H1 (cell line): Measurements from ENCODE around the gene CRNKL1. TPM values are rescaled to one million over a fixed set of nuclear protein-coding genes. Genes with fewer than 3 reads are reported as not detected.

ENCODE experiments used
- CTCF ChIA-PET: fragments of 300-600 bp; sonication (Branson Sonifier 250); formaldehyde crosslinking; loops from one replicate; lab custom pipeline; 2021; ENCODE audit not compliant: partially characterized antibody; lab: Charles Lee
- POLR2A ChIA-PET: fragments of 300-600 bp; sonication (Branson Sonifier 250); formaldehyde crosslinking; loops from one replicate; lab custom pipeline; 2021; ENCODE audit warnings: inconsistent platforms; ENCODE audit not compliant: partially characterized antibody; lab: Charles Lee
- DNase-seq, 2 experiments: peaks; one replicate each; pipeline versions ENCODE4 v3.0.0 to v3.0.0-alpha.2; 2010 to 2022; ENCODE audit warnings: low spot score in 2 of 2, low read depth in 1 of 2, mixed read lengths in 1 of 2
- FAIRE-seq: peaks from 2 replicates; lab custom pipeline; 2011; peaks lifted over from hg19 to GRCh38; lab: Jason Lieb, UNC
- H2AFZ ChIP-seq: 2 replicates; pipeline ENCODE4 v1.8.1; 2012; ENCODE audit warnings: low read length, inconsistent platforms
- H2AK5ac ChIP-seq: 2 replicates; pipeline ENCODE4 v1.6.1; 2013; ENCODE audit warnings: low read depth, low read length
- H2BK120ac ChIP-seq: replicated peaks from 2 replicates; pipeline ENCODE3; 2013; ENCODE audit warnings: low read depth, low read length, inconsistent platforms
- H2BK12ac ChIP-seq: 2 replicates; pipeline ENCODE4 v1.6.1; 2013; ENCODE audit warnings: low read depth, low read length
- H2BK15ac ChIP-seq: 2 replicates; pipeline ENCODE4 v1.6.1; 2013; ENCODE audit warnings: low read length
- H2BK20ac ChIP-seq: 2 replicates; pipeline ENCODE4 v1.6.1; 2013; ENCODE audit warnings: low read length
- H2BK5ac ChIP-seq: 2 replicates; pipeline ENCODE4 v1.6.1; 2013; ENCODE audit warnings: low read depth, low read length
- H3K14ac ChIP-seq: 2 replicates; pipeline ENCODE4 v1.6.1; 2013; ENCODE audit warnings: inconsistent platforms; ENCODE audit not compliant: insufficient read length
- H3K18ac ChIP-seq: 2 replicates; pipeline ENCODE4 v1.6.1; 2013; ENCODE audit warnings: low read length; ENCODE audit errors: extremely low read depth
- H3K23ac ChIP-seq: 2 replicates; pipeline ENCODE4 v1.6.1; 2013; ENCODE audit warnings: inconsistent platforms; ENCODE audit not compliant: insufficient read length
- H3K23me2 ChIP-seq: 2 replicates; pipeline ENCODE4 v1.6.1; 2013; ENCODE audit warnings: low read depth, low read length
- H3K27ac ChIP-seq: 2 replicates; pipeline ENCODE4 v1.6.1; 2011; ENCODE audit warnings: low read depth, low read length, inconsistent platforms
- H3K27me3 ChIP-seq, 4 experiments: replicated peaks in 1 of 4; 1 replicate in 1 of 4; 2 replicates in 3 of 4; pipeline versions ENCODE4 v1.6.1 to v1.8.1; 2011 to 2013; ENCODE audit warnings: low read length in 3 of 4, mild to moderate bottlenecking in 3 of 4, inconsistent platforms in 2 of 4, mixed read lengths in 2 of 4, moderate library complexity in 1 of 4; ENCODE audit not compliant: control insufficient read depth in 3 of 4, insufficient read depth in 3 of 4; ENCODE audit errors: extremely low read depth in 1 of 4
- H3K36me3 ChIP-seq, 4 experiments: 2 replicates each; pipeline versions ENCODE4 v1.6.1 to v1.8.1; 2011 to 2013; ENCODE audit warnings: mild to moderate bottlenecking in 4 of 4, low read length in 3 of 4, moderate library complexity in 2 of 4, control low read depth in 1 of 4, inconsistent platforms in 1 of 4; ENCODE audit not compliant: insufficient read depth in 4 of 4, control insufficient read depth in 2 of 4
- H3K4ac ChIP-seq: replicated peaks from 2 replicates; pipeline ENCODE3; 2013; ENCODE audit warnings: low read length, low read depth, mixed read lengths, inconsistent platforms; ENCODE audit not compliant: insufficient read length
- H3K4me1 ChIP-seq, 4 experiments: replicated peaks in 1 of 4; 1 replicate in 1 of 4; 2 replicates in 3 of 4; pipeline versions ENCODE4 v1.6.1 to v1.8.1; 2011 to 2013; ENCODE audit warnings: low read length in 3 of 4, inconsistent platforms in 2 of 4, mixed read lengths in 1 of 4; ENCODE audit not compliant: insufficient read depth in 4 of 4, control insufficient read depth in 3 of 4
- H3K4me2 ChIP-seq, 2 experiments: 2 replicates each; pipeline versions ENCODE4 v1.6.1 to v1.8.1; 2011 to 2013; ENCODE audit warnings: low read depth in 2 of 2, low read length in 2 of 2, control low read depth in 1 of 2, inconsistent platforms in 1 of 2, mild to moderate bottlenecking in 1 of 2; ENCODE audit not compliant: insufficient read depth in 1 of 2
- H3K4me3 ChIP-seq, 4 experiments: fragments of 200-600, 300-600 bp in 1 of 4; sonication (generic), shearing (Covaris generic), sonication (Bioruptor Twin) in 1 of 4; 2 replicates each; pipeline versions ENCODE4 v1.5.1 to v1.8.1; 2011 to 2016; ENCODE audit warnings: low read length in 4 of 4, low read depth in 3 of 4, control low read depth in 2 of 4, inconsistent platforms in 2 of 4, mild to moderate bottlenecking in 2 of 4, mixed read lengths in 1 of 4, moderate library complexity in 1 of 4; ENCODE audit not compliant: insufficient read depth in 2 of 4; ENCODE audit errors: extremely low read depth in 1 of 4
- H3K56ac ChIP-seq: replicated peaks from 2 replicates; pipeline ENCODE3; 2013; ENCODE audit warnings: low read depth, mild to moderate bottlenecking, mixed read lengths, low read length, inconsistent platforms; ENCODE audit not compliant: insufficient read length
- H3K79me1 ChIP-seq: 2 replicates; pipeline ENCODE4 v1.6.1; 2013; ENCODE audit warnings: low read depth, low read length, control low read depth
- H3K79me2 ChIP-seq, 2 experiments: 2 replicates each; pipeline versions ENCODE4 v1.6.1 to v1.8.1; 2012 to 2013; ENCODE audit warnings: low read length in 2 of 2, mild to moderate bottlenecking in 2 of 2, inconsistent platforms in 1 of 2; ENCODE audit not compliant: insufficient read depth in 2 of 2, control insufficient read depth in 1 of 2
- H3K9ac ChIP-seq, 4 experiments: replicated peaks in 1 of 4; 1 replicate in 1 of 4; 2 replicates in 3 of 4; pipeline versions ENCODE4 v1.6.1 to v1.8.1; 2011 to 2013; ENCODE audit warnings: low read depth in 3 of 4, low read length in 3 of 4, control low read depth in 2 of 4, mild to moderate bottlenecking in 2 of 4, moderate library complexity in 2 of 4, inconsistent platforms in 1 of 4; ENCODE audit errors: extremely low read depth in 1 of 4
- H3K9me3 ChIP-seq, 2 experiments: 2 replicates each; pipeline versions ENCODE4 v1.6.1 to v1.8.1; 2012 to 2013; ENCODE audit warnings: mild to moderate bottlenecking in 2 of 2, moderate library complexity in 2 of 2, control low read depth in 1 of 2, inconsistent platforms in 1 of 2, low read depth in 1 of 2, low read length in 1 of 2, mixed read lengths in 1 of 2; ENCODE audit not compliant: insufficient read depth in 2 of 2
- H4K20me1 ChIP-seq, 2 experiments: replicated peaks in 1 of 2; 2 replicates each; pipeline versions ENCODE3 to v1.8.1; 2011 to 2013; ENCODE audit warnings: inconsistent platforms in 2 of 2, low read length in 2 of 2, mild to moderate bottlenecking in 1 of 2; ENCODE audit not compliant: insufficient read depth in 2 of 2, control insufficient read depth in 1 of 2
- H4K5ac ChIP-seq: 2 replicates; pipeline ENCODE4 v1.6.1; 2013; ENCODE audit warnings: low read length, low read depth, mixed read lengths, inconsistent platforms; ENCODE audit not compliant: insufficient read length
- H4K8ac ChIP-seq: 2 replicates; pipeline ENCODE4 v1.8.0; 2013; ENCODE audit warnings: mild to moderate bottlenecking, moderate library complexity, low read length, inconsistent platforms; ENCODE audit not compliant: insufficient read depth; ENCODE audit errors: extremely low read depth
- H4K91ac ChIP-seq: replicated peaks from 2 replicates; pipeline ENCODE3; 2013; ENCODE audit warnings: low read length, mixed read lengths, inconsistent platforms; ENCODE audit not compliant: insufficient read length
- BACH1 ChIP-seq: IDR thresholded peaks from 2 replicates; pipeline ENCODE4 v1.6.1; 2012; ENCODE audit warnings: low read length, improper control_type of control experiment
- CTBP2 ChIP-seq: IDR thresholded peaks from 2 replicates; pipeline ENCODE4 v1.7.0; 2011; ENCODE audit warnings: borderline replicate concordance, mild to moderate bottlenecking, moderate library complexity, mixed read lengths, low read length; ENCODE audit not compliant: insufficient read depth, insufficient read length
- E2F6 ChIP-seq: IDR thresholded peaks from 2 replicates; pipeline ENCODE4 v1.6.1; 2012; ENCODE audit warnings: inconsistent platforms
- JUND ChIP-seq: IDR thresholded peaks from 2 replicates; pipeline ENCODE4 v1.6.1; 2011; ENCODE audit warnings: mild to moderate bottlenecking, improper control_type of control experiment, low read length
- MAFK ChIP-seq: IDR thresholded peaks from 2 replicates; pipeline ENCODE4 v1.6.1; 2012; ENCODE audit warnings: low read depth, mild to moderate bottlenecking, improper control_type of control experiment, low read length
- SUZ12 ChIP-seq: fragments of 200-600 bp; sonication (generic); IDR thresholded peaks from 2 replicates; pipeline ENCODE4 v1.6.1; 2012; ENCODE audit warnings: mild to moderate bottlenecking, inconsistent platforms, low read length, moderate library complexity, mixed read lengths
- WGBS, 2 experiments: shearing (Covaris generic) in 1 of 2; methylation state at CpG; one replicate each; pipeline versions ENCODE4 v1.1.6 to v1.1.7; 2013 to 2015; ENCODE audit warnings: low lambda C conversion rate in 2 of 2, mixed read lengths in 2 of 2, inconsistent platforms in 1 of 2, low coverage in 1 of 2, missing lambda C conversion rate in 1 of 2; ENCODE audit not compliant: insufficient replicate concordance in 2 of 2, insufficient coverage in 1 of 2, insufficient read length in 1 of 2; ENCODE audit errors: extremely low coverage in 1 of 2, missing lambda C conversion rate in 1 of 2; 5-methylcytosine and 5-hydroxymethylcytosine counted together
- polyA plus RNA-seq, 7 experiments: library from polyadenylated mRNA; depleted of rRNA in 3 of 7; stranded (reverse) in 5 of 7; unstranded in 2 of 7; fragments of >200 nt in 5 of 7; fragments of 200-250 nt in 2 of 7; gene quantifications; 1 replicate in 5 of 7; 2 replicates in 1 of 7; 4 replicates in 1 of 7; pipeline versions ENCODE4 v1.2.1 to v1.2.3, GENCODE V29; 2011 to 2013; ENCODE audit warnings: missing spikeins in 2 of 7, mixed read lengths in 2 of 7
- total RNA-seq: library from RNA; stranded (reverse); fragmentation: NEBNext Ultra II Directional; extraction: Animal tissue kit (Norgen Biotek cat#: 25700); gene quantifications from 2 replicates; pipeline ENCODE4 v1.2.1, GENCODE V29; 2021
- TF ChIP-seq, protein P1 (sequence below): IDR thresholded peaks from 2 replicates; pipeline ENCODE4 v1.6.1; 2011; ENCODE audit warnings: low read length, improper control_type of control experiment

The CRNKL1 gene
- total and polyA plus RNA-seq, 2 of the 8 experiments (the other 6 are each of a cell fraction or from before 2014, with no cell fraction given): 4.0 to 26.5 TPM

DNA sequence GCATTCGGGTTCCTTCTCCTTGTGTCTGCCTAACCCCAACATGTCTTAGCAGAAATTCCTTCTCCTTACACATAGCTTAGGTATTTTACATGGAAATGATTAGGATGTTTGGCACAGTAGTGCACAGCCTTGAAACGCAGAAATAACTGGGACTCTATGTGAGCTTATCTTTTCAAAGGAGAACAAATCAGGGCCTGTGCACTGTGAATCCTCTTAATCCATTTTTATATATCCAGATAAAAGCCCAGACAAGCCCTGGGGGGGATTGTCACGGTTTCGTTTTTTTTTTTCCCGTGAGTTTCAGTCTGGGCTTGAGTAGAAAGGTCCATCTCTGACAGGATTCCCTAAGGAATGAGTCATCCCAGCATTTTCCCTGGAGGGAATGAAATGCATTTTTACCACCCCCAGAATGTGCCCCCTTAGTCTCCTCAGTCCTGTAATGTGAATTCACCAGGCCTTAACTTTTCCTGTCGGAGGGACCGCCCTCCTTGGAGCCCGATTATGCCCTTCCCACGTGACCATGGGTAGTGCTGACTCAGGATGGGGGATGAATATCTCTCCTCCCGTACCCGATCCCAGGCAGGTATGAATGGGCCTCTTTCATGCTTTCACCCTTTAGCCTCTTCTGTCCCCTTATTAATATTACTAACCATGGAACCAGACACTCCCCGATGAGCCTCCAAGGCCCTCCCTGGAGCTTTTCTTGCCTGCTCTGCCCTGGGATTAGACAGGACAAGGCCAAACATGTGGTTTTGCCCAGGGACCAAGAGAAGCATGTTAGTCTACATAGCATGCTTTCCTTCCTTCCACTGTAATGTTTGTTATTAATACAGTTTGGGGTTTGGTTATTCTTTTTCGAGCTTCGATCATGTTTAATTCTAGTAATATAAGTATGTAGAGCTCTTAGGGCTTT lies 59.0 kb downstream of the CRNKL1 start:
- no peak overlapping the region; the same call in 1 of the 2 replicates for H2BK12ac ChIP-seq
- POLR2A ChIA-PET: no interaction called here
- no peaks in the 10 kb centered on the region for H3K36me3 ChIP-seq
- H3K14ac ChIP-seq: no peak overlapping the region
- H2AFZ ChIP-seq: peak overlapping the region; percentile 74
- no peak overlapping the region for H3K9ac ChIP-seq
- H2BK20ac ChIP-seq: no peak overlapping the region; the same call in 1 of the 2 replicates
- no peak for FAIRE-seq
- H3K79me2 ChIP-seq: no peaks in the 10 kb centered on the region
- H3K79me1 ChIP-seq: no peaks in the 10 kb centered on the region
- peaks cover 2 to 7% (median 5%) of the 10 kb centered on the region in 4 experiments for H3K4me1 ChIP-seq
- no peaks in the 10 kb centered on the region; a peak in 1 of 7 replicates for H3K27me3 ChIP-seq
- no peak overlapping the region for H3K18ac ChIP-seq
- no peaks in the 10 kb centered on the region for H4K20me1 ChIP-seq
- H3K4me2 ChIP-seq: peak overlapping the region in 1 of 2 experiments; percentile 12; a peak in 1 of 4 replicates
- H3K56ac ChIP-seq: no peak overlapping the region
- no peak overlapping the region for H4K8ac ChIP-seq
- peak overlapping the region; percentile 6; the same call in 1 of the 2 replicates for H2BK5ac ChIP-seq
- 63% methylated on average over 14 of the region's 14 CpGs; no CpG with 5 or more reads in 1 of the 2 experiments for whole genome bisulfite sequencing, 2 experiments
- no peak overlapping the region for H3K27ac ChIP-seq
- H4K5ac ChIP-seq: no peak overlapping the region
- peak; percentile 65; the same call in 1 of the 2 replicates for TF ChIP-seq JUND
- TF ChIP-seq CTBP2: no peak
- peak; percentile 77 for TF ChIP-seq BACH1
- TF ChIP-seq, protein P1, sequence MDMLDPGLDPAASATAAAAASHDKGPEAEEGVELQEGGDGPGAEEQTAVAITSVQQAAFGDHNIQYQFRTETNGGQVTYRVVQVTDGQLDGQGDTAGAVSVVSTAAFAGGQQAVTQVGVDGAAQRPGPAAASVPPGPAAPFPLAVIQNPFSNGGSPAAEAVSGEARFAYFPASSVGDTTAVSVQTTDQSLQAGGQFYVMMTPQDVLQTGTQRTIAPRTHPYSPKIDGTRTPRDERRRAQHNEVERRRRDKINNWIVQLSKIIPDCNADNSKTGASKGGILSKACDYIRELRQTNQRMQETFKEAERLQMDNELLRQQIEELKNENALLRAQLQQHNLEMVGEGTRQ: peak; percentile 66
- peak; percentile 90 for TF ChIP-seq MAFK
- 0 out of 2 replicates have a peak, but pooled peaks have one; percentile 17 for TF ChIP-seq E2F6
- TF ChIP-seq SUZ12: no peak
- TF ChIP-seq, all 59 proteins: peak for 5
- no peak overlapping the region for H2AK5ac ChIP-seq
- no peak overlapping the region for H3K4me3 ChIP-seq
- CTCF ChIA-PET: interaction anchor here (0.5 to 3.1 kb wide), 18 partner anchors 10 to 1285 kb away, joined by 3 to 11 read pairs (median 4); no protein-coding TSS in a partner anchor
- H3K23me2 ChIP-seq: no peaks in the 10 kb centered on the region
- no peaks in the 10 kb centered on the region for H3K9me3 ChIP-seq
- DNase-seq: no peak
- H3K23ac ChIP-seq: no peak overlapping the region
- H4K91ac ChIP-seq: no peak overlapping the region
- no peak overlapping the region for H2BK120ac ChIP-seq
- no peak overlapping the region for H3K4ac ChIP-seq
- H2BK15ac ChIP-seq: no peak overlapping the region
